Tibial nerve (tissue), 4 donors: ENCODE measurements around the gene NOS1AP. TPM values are rescaled to one million over a fixed set of nuclear protein-coding genes. Genes with fewer than 3 reads are reported as not detected.
"Not testable (repeated sequence)": the region's sequence is repeated elsewhere in the genome, so short reads cannot be mapped to it uniquely, and the experiment has no call there.

Experiments used
- DNase-seq, 2 donors: peaks; one replicate each; pipeline ENCODE4 v3.0.0-alpha.2; 2019; ENCODE audit warnings: low spot score in 2 of 2
- H3K27ac ChIP-seq, 4 donors: fragments of 200-600 bp; sonication (generic) in 3 of 4; one replicate each; pipeline ENCODE4 v1.5.1; 2017 to 2019; ENCODE audit warnings: mild to moderate bottlenecking in 1 of 4
- H3K27me3 ChIP-seq, 2 donors: fragments of 200-600 bp; sonication (generic) in 1 of 2; one replicate each; pipeline versions ENCODE4 v1.5.1 to v1.6.0; 2017 to 2019
- H3K36me3 ChIP-seq, 3 donors: fragments of 200-600 bp; sonication (generic); one replicate each; pipeline ENCODE4 v1.5.1; 2018 to 2019
- H3K4me1 ChIP-seq, 4 donors: fragments of 200-600 bp; sonication (generic) in 3 of 4; one replicate each; pipeline ENCODE4 v1.5.1; 2017 to 2019
- H3K4me3 ChIP-seq, 4 donors: fragments of 200-600 bp; sonication (generic) in 3 of 4; one replicate each; pipeline ENCODE4 v1.5.1; 2017 to 2019; ENCODE audit warnings: mild to moderate bottlenecking in 1 of 4, moderate library complexity in 1 of 4
- H3K9me3 ChIP-seq, 4 donors: fragments of 200-600 bp; sonication (generic) in 3 of 4; one replicate each; pipeline ENCODE4 v1.5.1; 2017 to 2019
- CTCF ChIP-seq, 5 experiments: fragments of 200-600 bp in 3 of 5; fragments of 450-650 bp in 2 of 5; sonication (generic) in 3 of 5; IDR thresholded peaks; one replicate each; pipeline ENCODE4 v1.5.1; 2016 to 2019; ENCODE audit warnings: antibody characterized with exemption in 5 of 5, mild to moderate bottlenecking in 3 of 5, moderate library complexity in 2 of 5
- EP300 ChIP-seq, 2 donors: sonication (generic); formaldehyde crosslinking; IDR thresholded peaks; one replicate each; pipeline ENCODE4 v1.6.1; 2017; ENCODE audit warnings: antibody characterized with exemption in 2 of 2, mild to moderate bottlenecking in 1 of 2
- POLR2A ChIP-seq, 2 donors: fragments of 450-650 bp; IDR thresholded peaks; one replicate each; pipeline ENCODE4 v1.6.1; 2017; ENCODE audit warnings: antibody characterized with exemption in 2 of 2, mild to moderate bottlenecking in 2 of 2, moderate library complexity in 2 of 2
- WGBS, 2 donors: methylation state at CpG; one replicate each; pipeline ENCODE4 v1.1.5; 2018; 5-methylcytosine and 5-hydroxymethylcytosine counted together
- total RNA-seq, 4 donors: library from RNA; depleted of rRNA; stranded (reverse); fragments of >200 nt; gene quantifications; one replicate each; pipeline ENCODE4 v1.1.0, GENCODE V29; 2016

NOS1AP gene
- total RNA-seq, 4 donors from 2014 or later: 2.7 to 11.2 (median 5.3) TPM

GRCh38 chr1:162406811-162407210 lies 337.3 kb downstream of the NOS1AP start:
- Histone ChIP-seq H3K36me3 (no peaks in the 10 kb centered on the region), H3K27me3 (no peaks in the 10 kb centered on the region), H3K4me1 (peaks cover 0 to 11% (median 5%) of the 10 kb centered on the region in 4 donors), H3K27ac (no peak overlapping the region), H3K4me3 (no peak overlapping the region), H3K9me3 (no peaks in the 10 kb centered on the region)
- DNase-seq: no peak
- 84% methylated on average over 2 of the region's 2 CpGs for WGBS, 2 donors
- TF ChIP-seq EP300 (IDR thresholded peaks at IDR 0.05): no peak

GRCh38 chr1:162407539-162407938 lies 338.0 kb downstream of the NOS1AP start:
- DNase-seq: no peak
- Histone ChIP-seq H3K9me3 (no peaks in the 10 kb centered on the region), H3K27me3 (no peaks in the 10 kb centered on the region), H3K36me3 (no peaks in the 10 kb centered on the region), H3K4me3 (no peak overlapping the region), H3K27ac (no peak overlapping the region), H3K4me1 (peaks cover 0 to 11% (median 5%) of the 10 kb centered on the region in 4 donors)
- TF ChIP-seq CTCF (IDR thresholded peaks at IDR 0.05) (no peak), POLR2A (IDR thresholded peaks at IDR 0.05) (no peak), EP300 (IDR thresholded peaks at IDR 0.05) (no peak)
- WGBS, 2 donors: 95 to 96% methylated on average over 1 of the region's 1 CpG

- Histone ChIP-seq H3K4me1 (no peaks in the 10 kb centered on the region), H3K4me3 (no peak within 1 kb of the TSS), H3K36me3 (no peaks in the 10 kb centered on the region), H3K27me3 (no peaks in the 10 kb centered on the region), H3K27ac (no peak within 1 kb of the TSS), H3K9me3 (no peaks in the 10 kb centered on the region)
- DNase-seq: no peak
- no peak for TF ChIP-seq POLR2A (IDR thresholded peaks at IDR 0.05)
- WGBS, 2 donors: 61 to 79% methylated on average over 3 of the region's 3 CpGs
Observed at GRCh38 chr1:162412002-162412401, 342.5 kb downstream of the NOS1AP start, which contains the start of gene SH2D1B. Gene SH2D1B, minus strand, starts transcription at chr1:162412136. Its CDS starts 120 bp downstream, at chr1:162412016.

- H3K9me3 ChIP-seq: no peaks in the 10 kb centered on the region
- DNase-seq: no peak
- H3K36me3 ChIP-seq: no peaks in the 10 kb centered on the region
- no peaks in the 10 kb centered on the region for H3K27me3 ChIP-seq
- no peaks in the 10 kb centered on the region for H3K4me1 ChIP-seq
- no peak for TF ChIP-seq EP300 (IDR thresholded peaks at IDR 0.05)
- no peak for TF ChIP-seq CTCF (IDR thresholded peaks at IDR 0.05)
- no peak for TF ChIP-seq POLR2A (IDR thresholded peaks at IDR 0.05)
- H3K27ac ChIP-seq: no peak overlapping the region
- H3K4me3 ChIP-seq: no peak overlapping the region
Observed at GRCh38 chr1:162416215-162416614, 346.7 kb downstream of the NOS1AP start.

- no peaks in the 10 kb centered on the region for H3K36me3 ChIP-seq
- no peak for TF ChIP-seq POLR2A (IDR thresholded peaks at IDR 0.05)
- 88 to 90% methylated on average over 2 of the region's 2 CpGs for WGBS, 2 donors
- no peak overlapping the region for H3K4me3 ChIP-seq
- H3K27ac ChIP-seq: no peak overlapping the region
- no peaks in the 10 kb centered on the region for H3K9me3 ChIP-seq
- no peaks in the 10 kb centered on the region for H3K27me3 ChIP-seq
- H3K4me1 ChIP-seq: no peaks in the 10 kb centered on the region
- DNase-seq: no peak
Observed at GRCh38 chr1:162416909-162417308, 347.4 kb downstream of the NOS1AP start.

- Histone ChIP-seq H3K4me3 (no peak overlapping the region), H3K36me3 (no peaks in the 10 kb centered on the region), H3K27me3 (no peaks in the 10 kb centered on the region), H3K9me3 (no peaks in the 10 kb centered on the region), H3K27ac (no peak overlapping the region), H3K4me1 (no peaks in the 10 kb centered on the region)
- TF ChIP-seq CTCF (IDR thresholded peaks at IDR 0.05) (no peak), EP300 (IDR thresholded peaks at IDR 0.05) (no peak)
- no peak for DNase-seq
- 81 to 82% methylated on average over 7 of the region's 7 CpGs for WGBS, 2 donors
Observed at GRCh38 chr1:162417650-162418049, 348.2 kb downstream of the NOS1AP start.

- not testable (repeated sequence) for H3K9me3 ChIP-seq, DNase-seq, H3K4me3 ChIP-seq, H3K27me3 ChIP-seq, H3K36me3 ChIP-seq, H3K4me1 ChIP-seq
- H3K27ac ChIP-seq: peak overlapping the region in 1 of 4 donors; percentile 12
- WGBS, 2 donors: 78 to 79% methylated on average over 7 of the region's 7 CpGs
Observed at GRCh38 chr1:162418584-162418983, 349.1 kb downstream of the NOS1AP start.

GRCh38 chr1:162419450-162419931 lies 350.0 kb downstream of the NOS1AP start:
- peak overlapping the region in 1 of 4 donors; percentile 45 for H3K27ac ChIP-seq
- not testable (repeated sequence) for H3K9me3 ChIP-seq, DNase-seq, H3K4me3 ChIP-seq, H3K27me3 ChIP-seq, H3K36me3 ChIP-seq, H3K4me1 ChIP-seq
- 51 to 65% methylated on average over 9 of the region's 9 CpGs for WGBS, 2 donors
